H1 (cell line): ENCODE measurements around the gene CD151. TPM values are rescaled to one million over a fixed set of nuclear protein-coding genes. Genes with fewer than 3 reads are reported as not detected.

Experiments
- CTCF ChIA-PET: fragments of 300-600 bp; sonication (Branson Sonifier 250); formaldehyde crosslinking; loops from one replicate; lab custom pipeline; 2021; ENCODE audit not compliant: partially characterized antibody; lab: Charles Lee
- POLR2A ChIA-PET: fragments of 300-600 bp; sonication (Branson Sonifier 250); formaldehyde crosslinking; loops from one replicate; lab custom pipeline; 2021; ENCODE audit warnings: inconsistent platforms; ENCODE audit not compliant: partially characterized antibody; lab: Charles Lee
- DNase-seq, 2 experiments: peaks; one replicate each; pipeline versions ENCODE4 v3.0.0 to v3.0.0-alpha.2; 2010 to 2022; ENCODE audit warnings: low spot score in 2 of 2, low read depth in 1 of 2, mixed read lengths in 1 of 2
- FAIRE-seq: peaks from 2 replicates; lab custom pipeline; 2011; peaks lifted over from hg19 to GRCh38; lab: Jason Lieb, UNC
- H2AFZ ChIP-seq: 2 replicates; pipeline ENCODE4 v1.8.1; 2012; ENCODE audit warnings: low read length, inconsistent platforms
- H2AK5ac ChIP-seq: 2 replicates; pipeline ENCODE4 v1.6.1; 2013; ENCODE audit warnings: low read depth, low read length
- H2BK120ac ChIP-seq: replicated peaks from 2 replicates; pipeline ENCODE3; 2013; ENCODE audit warnings: low read depth, low read length, inconsistent platforms
- H2BK12ac ChIP-seq: 2 replicates; pipeline ENCODE4 v1.6.1; 2013; ENCODE audit warnings: low read depth, low read length
- H2BK15ac ChIP-seq: 2 replicates; pipeline ENCODE4 v1.6.1; 2013; ENCODE audit warnings: low read length
- H2BK20ac ChIP-seq: 2 replicates; pipeline ENCODE4 v1.6.1; 2013; ENCODE audit warnings: low read length
- H2BK5ac ChIP-seq: 2 replicates; pipeline ENCODE4 v1.6.1; 2013; ENCODE audit warnings: low read depth, low read length
- H3K14ac ChIP-seq: 2 replicates; pipeline ENCODE4 v1.6.1; 2013; ENCODE audit warnings: inconsistent platforms; ENCODE audit not compliant: insufficient read length
- H3K18ac ChIP-seq: 2 replicates; pipeline ENCODE4 v1.6.1; 2013; ENCODE audit warnings: low read length; ENCODE audit errors: extremely low read depth
- H3K23ac ChIP-seq: 2 replicates; pipeline ENCODE4 v1.6.1; 2013; ENCODE audit warnings: inconsistent platforms; ENCODE audit not compliant: insufficient read length
- H3K23me2 ChIP-seq: 2 replicates; pipeline ENCODE4 v1.6.1; 2013; ENCODE audit warnings: low read depth, low read length
- H3K27ac ChIP-seq: 2 replicates; pipeline ENCODE4 v1.6.1; 2011; ENCODE audit warnings: low read depth, low read length, inconsistent platforms
- H3K27me3 ChIP-seq, 4 experiments: replicated peaks in 1 of 4; 1 replicate in 1 of 4; 2 replicates in 3 of 4; pipeline versions ENCODE4 v1.6.1 to v1.8.1; 2011 to 2013; ENCODE audit warnings: low read length in 3 of 4, mild to moderate bottlenecking in 3 of 4, inconsistent platforms in 2 of 4, mixed read lengths in 2 of 4, moderate library complexity in 1 of 4; ENCODE audit not compliant: control insufficient read depth in 3 of 4, insufficient read depth in 3 of 4; ENCODE audit errors: extremely low read depth in 1 of 4
- H3K36me3 ChIP-seq, 4 experiments: 2 replicates each; pipeline versions ENCODE4 v1.6.1 to v1.8.1; 2011 to 2013; ENCODE audit warnings: mild to moderate bottlenecking in 4 of 4, low read length in 3 of 4, moderate library complexity in 2 of 4, control low read depth in 1 of 4, inconsistent platforms in 1 of 4; ENCODE audit not compliant: insufficient read depth in 4 of 4, control insufficient read depth in 2 of 4
- H3K4ac ChIP-seq: replicated peaks from 2 replicates; pipeline ENCODE3; 2013; ENCODE audit warnings: low read length, low read depth, mixed read lengths, inconsistent platforms; ENCODE audit not compliant: insufficient read length
- H3K4me1 ChIP-seq, 4 experiments: replicated peaks in 1 of 4; 1 replicate in 1 of 4; 2 replicates in 3 of 4; pipeline versions ENCODE4 v1.6.1 to v1.8.1; 2011 to 2013; ENCODE audit warnings: low read length in 3 of 4, inconsistent platforms in 2 of 4, mixed read lengths in 1 of 4; ENCODE audit not compliant: insufficient read depth in 4 of 4, control insufficient read depth in 3 of 4
- H3K4me2 ChIP-seq, 2 experiments: 2 replicates each; pipeline versions ENCODE4 v1.6.1 to v1.8.1; 2011 to 2013; ENCODE audit warnings: low read depth in 2 of 2, low read length in 2 of 2, control low read depth in 1 of 2, inconsistent platforms in 1 of 2, mild to moderate bottlenecking in 1 of 2; ENCODE audit not compliant: insufficient read depth in 1 of 2
- H3K4me3 ChIP-seq, 4 experiments: fragments of 200-600, 300-600 bp in 1 of 4; sonication (generic), shearing (Covaris generic), sonication (Bioruptor Twin) in 1 of 4; 2 replicates each; pipeline versions ENCODE4 v1.5.1 to v1.8.1; 2011 to 2016; ENCODE audit warnings: low read length in 4 of 4, low read depth in 3 of 4, control low read depth in 2 of 4, inconsistent platforms in 2 of 4, mild to moderate bottlenecking in 2 of 4, mixed read lengths in 1 of 4, moderate library complexity in 1 of 4; ENCODE audit not compliant: insufficient read depth in 2 of 4; ENCODE audit errors: extremely low read depth in 1 of 4
- H3K56ac ChIP-seq: replicated peaks from 2 replicates; pipeline ENCODE3; 2013; ENCODE audit warnings: low read depth, mild to moderate bottlenecking, mixed read lengths, low read length, inconsistent platforms; ENCODE audit not compliant: insufficient read length
- H3K79me1 ChIP-seq: 2 replicates; pipeline ENCODE4 v1.6.1; 2013; ENCODE audit warnings: low read depth, low read length, control low read depth
- H3K79me2 ChIP-seq, 2 experiments: 2 replicates each; pipeline versions ENCODE4 v1.6.1 to v1.8.1; 2012 to 2013; ENCODE audit warnings: low read length in 2 of 2, mild to moderate bottlenecking in 2 of 2, inconsistent platforms in 1 of 2; ENCODE audit not compliant: insufficient read depth in 2 of 2, control insufficient read depth in 1 of 2
- H3K9ac ChIP-seq, 4 experiments: replicated peaks in 1 of 4; 1 replicate in 1 of 4; 2 replicates in 3 of 4; pipeline versions ENCODE4 v1.6.1 to v1.8.1; 2011 to 2013; ENCODE audit warnings: low read depth in 3 of 4, low read length in 3 of 4, control low read depth in 2 of 4, mild to moderate bottlenecking in 2 of 4, moderate library complexity in 2 of 4, inconsistent platforms in 1 of 4; ENCODE audit errors: extremely low read depth in 1 of 4
- H3K9me3 ChIP-seq, 2 experiments: 2 replicates each; pipeline versions ENCODE4 v1.6.1 to v1.8.1; 2012 to 2013; ENCODE audit warnings: mild to moderate bottlenecking in 2 of 2, moderate library complexity in 2 of 2, control low read depth in 1 of 2, inconsistent platforms in 1 of 2, low read depth in 1 of 2, low read length in 1 of 2, mixed read lengths in 1 of 2; ENCODE audit not compliant: insufficient read depth in 2 of 2
- H4K20me1 ChIP-seq, 2 experiments: replicated peaks in 1 of 2; 2 replicates each; pipeline versions ENCODE3 to v1.8.1; 2011 to 2013; ENCODE audit warnings: inconsistent platforms in 2 of 2, low read length in 2 of 2, mild to moderate bottlenecking in 1 of 2; ENCODE audit not compliant: insufficient read depth in 2 of 2, control insufficient read depth in 1 of 2
- H4K5ac ChIP-seq: 2 replicates; pipeline ENCODE4 v1.6.1; 2013; ENCODE audit warnings: low read length, low read depth, mixed read lengths, inconsistent platforms; ENCODE audit not compliant: insufficient read length
- H4K8ac ChIP-seq: 2 replicates; pipeline ENCODE4 v1.8.0; 2013; ENCODE audit warnings: mild to moderate bottlenecking, moderate library complexity, low read length, inconsistent platforms; ENCODE audit not compliant: insufficient read depth; ENCODE audit errors: extremely low read depth
- H4K91ac ChIP-seq: replicated peaks from 2 replicates; pipeline ENCODE3; 2013; ENCODE audit warnings: low read length, mixed read lengths, inconsistent platforms; ENCODE audit not compliant: insufficient read length
- BACH1 ChIP-seq: IDR thresholded peaks from 2 replicates; pipeline ENCODE4 v1.6.1; 2012; ENCODE audit warnings: low read length, improper control_type of control experiment
- MAX ChIP-seq: IDR thresholded peaks from 2 replicates; pipeline ENCODE4 v1.6.1; 2012; ENCODE audit warnings: inconsistent platforms
- WGBS, 2 experiments: shearing (Covaris generic) in 1 of 2; methylation state at CpG; one replicate each; pipeline versions ENCODE4 v1.1.6 to v1.1.7; 2013 to 2015; ENCODE audit warnings: low lambda C conversion rate in 2 of 2, mixed read lengths in 2 of 2, inconsistent platforms in 1 of 2, low coverage in 1 of 2, missing lambda C conversion rate in 1 of 2; ENCODE audit not compliant: insufficient replicate concordance in 2 of 2, insufficient coverage in 1 of 2, insufficient read length in 1 of 2; ENCODE audit errors: extremely low coverage in 1 of 2, missing lambda C conversion rate in 1 of 2; 5-methylcytosine and 5-hydroxymethylcytosine counted together
- polyA plus RNA-seq, 7 experiments: library from polyadenylated mRNA; depleted of rRNA in 3 of 7; stranded (reverse) in 5 of 7; unstranded in 2 of 7; fragments of >200 nt in 5 of 7; fragments of 200-250 nt in 2 of 7; gene quantifications; 1 replicate in 5 of 7; 2 replicates in 1 of 7; 4 replicates in 1 of 7; pipeline versions ENCODE4 v1.2.1 to v1.2.3, GENCODE V29; 2011 to 2013; ENCODE audit warnings: missing spikeins in 2 of 7, mixed read lengths in 2 of 7
- total RNA-seq: library from RNA; stranded (reverse); fragmentation: NEBNext Ultra II Directional; extraction: Animal tissue kit (Norgen Biotek cat#: 25700); gene quantifications from 2 replicates; pipeline ENCODE4 v1.2.1, GENCODE V29; 2021

The CD151 gene
- total and polyA plus RNA-seq, 2 of the 8 experiments (the other 6 are each of a cell fraction or from before 2014, with no cell fraction given) = 101 to 212 TPM

- CTCF ChIA-PET = interaction anchor here (1.1 to 2.7 kb wide), 7 partner anchors 7 to 30 kb away, joined by 3 to 10 read pairs (median 5); partner anchors contain the start of gene CD151
- Histone ChIP-seq H2BK120ac (no peak within 1 kb of the TSS), H3K4ac (no peak within 1 kb of the TSS), H2AK5ac (no peak within 1 kb of the TSS), H3K18ac (peak within 1 kb of the TSS; percentile 48), H2BK5ac (peak within 1 kb of the TSS; percentile 75; the same call in 1 of the 2 replicates), H3K9me3 (no peaks in the 10 kb centered on the region), H3K4me2 (peak within 1 kb of the TSS; percentile 70 to 83), H3K27me3 (no peaks in the 10 kb centered on the region; a peak in 2 of 7 replicates), H2BK15ac (0 out of 2 replicates have a peak within 1 kb of the TSS, but pooled peaks have one; percentile 72), H3K79me1 (peaks cover 8% of the 10 kb centered on the region), H3K9ac (peak within 1 kb of the TSS in 3 of 4 experiments; percentile 54 to 73 (median 67); a peak in 5 of 7 replicates), H2BK20ac (no peak within 1 kb of the TSS), H4K20me1 (peaks cover 0 to 14% of the 10 kb centered on the region in 2 experiments), H3K14ac (no peak within 1 kb of the TSS), H2BK12ac (peak within 1 kb of the TSS; percentile 60; the same call in 1 of the 2 replicates), H3K4me3 (peak within 1 kb of the TSS; percentile 77 to 92 (median 80)), H2AFZ (no peak within 1 kb of the TSS), H3K23me2 (peaks cover 8% of the 10 kb centered on the region; the same call in 1 of the 2 replicates), H3K36me3 (peaks cover 0 to 1% (median 0%) of the 10 kb centered on the region in 4 experiments; a peak in 4 of 8 replicates), H4K5ac (no peak within 1 kb of the TSS), H3K56ac (no peak within 1 kb of the TSS), H3K4me1 (peaks cover 0 to 12% (median 9%) of the 10 kb centered on the region in 4 experiments; a peak in 5 of 7 replicates), H3K27ac (peak within 1 kb of the TSS; percentile 64; the same call in 1 of the 2 replicates), H3K79me2 (peaks cover 0 to 5% of the 10 kb centered on the region in 2 experiments; a peak in 1 of 4 replicates), H4K91ac (peak within 1 kb of the TSS; percentile 46), H3K23ac (no peak within 1 kb of the TSS), H4K8ac (peak within 1 kb of the TSS; percentile 57)
- WGBS, 2 experiments = 81% methylated on average over 10 of the region's 20 CpGs; no CpG with 5 or more reads in 1 of the 2 experiments
- FAIRE-seq (no peak), DNase-seq (peak in 1 of 2 experiments; percentile 69)
- POLR2A ChIA-PET = interaction anchor here (0.6 to 53.0 kb wide), 17 partner anchors 7 to 260 kb away, joined by 3 to 1917 read pairs (median 4); partner anchors contain the start of genes CD151, CEND1, CRACR2B and DEAF1
- TF ChIP-seq BACH1 = 0 out of 2 replicates have a peak, but pooled peaks have one; percentile 8
- TF ChIP-seq MAX = no peak
These were observed 14.2 kb upstream of the CD151 start, which contains the start of gene PNPLA2 for GRCh38 chr11:818396-819128. TSS of gene PNPLA2 (plus strand) at chr11:818914. CDS start at chr11:819719, 805 bp downstream.
